ENCODE results near the gene PFN3.
"Not testable (repeated sequence)": the region's sequence is repeated elsewhere in the genome, so short reads cannot be mapped to it uniquely, and the experiment has no call there.

The PFN3 gene

DNA sequence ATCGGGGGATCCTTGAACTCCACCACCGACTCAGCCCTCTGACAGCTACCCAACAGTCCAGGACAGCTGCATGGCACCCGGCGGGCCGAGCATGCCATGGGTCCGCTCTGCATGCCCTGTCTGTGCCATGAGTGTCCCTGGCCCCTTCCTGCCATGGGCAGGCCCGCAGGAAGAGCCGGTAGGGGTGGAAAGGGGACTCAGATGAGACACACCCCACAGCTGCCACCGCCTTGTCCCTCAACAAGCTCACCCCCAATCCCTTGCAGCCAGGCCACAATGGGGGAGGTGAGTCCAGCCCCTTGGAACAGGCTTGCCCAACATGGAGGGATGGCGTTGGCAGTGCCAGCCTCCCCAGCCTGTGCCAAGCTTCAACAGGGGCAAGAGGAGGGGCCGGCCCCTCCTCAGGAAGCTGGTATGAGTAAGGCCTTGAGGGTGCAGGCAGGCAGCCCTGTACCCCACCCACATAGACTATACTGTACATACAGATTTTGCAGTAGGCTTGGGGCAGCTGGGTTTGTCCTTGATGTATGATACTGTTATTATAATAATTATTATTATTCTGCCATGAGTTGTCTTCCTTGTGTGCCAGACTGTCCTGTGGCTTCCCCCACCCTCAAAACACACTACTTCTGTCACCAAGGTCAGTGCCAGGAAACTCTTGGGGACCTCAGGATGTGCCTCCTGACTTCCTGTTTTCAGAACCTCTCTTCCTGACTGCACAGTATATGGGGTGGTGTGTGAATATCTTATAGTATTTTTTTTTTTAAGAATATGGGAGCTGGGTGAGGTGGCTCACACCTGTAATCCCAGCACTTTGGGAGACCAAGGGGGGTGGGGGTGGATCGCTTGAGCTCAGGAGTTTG lies 28.2 kb downstream of the PFN3 start:
- DNase-seq: no peak

DNA sequence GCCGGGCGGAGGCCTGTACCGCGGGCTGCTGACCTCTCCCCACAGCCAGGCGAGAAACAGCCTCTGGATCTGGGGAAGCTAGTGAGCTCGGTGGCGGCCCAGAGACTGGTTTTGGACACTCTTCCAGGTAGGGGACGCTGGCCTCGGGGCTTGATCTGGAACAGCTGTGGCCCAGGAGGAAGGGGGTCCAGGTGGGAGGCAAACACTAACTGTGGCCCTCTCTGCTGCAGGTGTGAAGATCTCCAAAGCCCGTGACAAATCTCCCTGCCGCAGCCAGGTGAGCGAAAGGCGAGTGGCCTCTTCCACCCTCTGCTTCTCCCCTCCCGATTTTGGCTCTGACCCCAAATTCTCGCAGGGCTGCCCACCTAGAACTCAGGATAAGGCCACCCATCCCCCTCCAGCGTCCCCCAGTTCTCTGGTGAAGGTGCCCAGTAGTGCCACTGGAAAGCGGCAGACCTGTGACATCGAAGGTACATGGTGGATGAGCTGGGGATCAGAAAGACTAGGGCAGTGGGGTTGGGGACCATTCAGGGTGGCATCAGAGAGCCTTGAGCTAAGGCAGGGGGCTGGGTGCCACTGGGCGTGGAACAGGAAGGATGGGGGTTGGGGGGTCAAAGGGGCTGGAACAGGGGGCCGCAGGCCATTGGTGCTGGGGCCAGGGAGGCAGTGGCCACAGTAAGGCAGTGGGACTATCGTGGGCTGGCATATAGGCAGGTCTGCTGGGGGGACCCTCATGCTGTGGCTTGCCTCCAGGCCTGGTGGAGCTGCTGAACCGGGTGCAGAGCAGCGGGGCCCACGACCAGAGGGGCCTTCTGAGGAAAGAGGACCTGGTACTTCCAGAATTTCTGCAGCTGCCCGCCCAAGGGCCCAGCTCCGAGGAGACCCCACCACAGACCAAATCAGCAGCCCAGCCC lies 29.1 kb downstream of the PFN3 start:
- DNase-seq: no peak

DNA sequence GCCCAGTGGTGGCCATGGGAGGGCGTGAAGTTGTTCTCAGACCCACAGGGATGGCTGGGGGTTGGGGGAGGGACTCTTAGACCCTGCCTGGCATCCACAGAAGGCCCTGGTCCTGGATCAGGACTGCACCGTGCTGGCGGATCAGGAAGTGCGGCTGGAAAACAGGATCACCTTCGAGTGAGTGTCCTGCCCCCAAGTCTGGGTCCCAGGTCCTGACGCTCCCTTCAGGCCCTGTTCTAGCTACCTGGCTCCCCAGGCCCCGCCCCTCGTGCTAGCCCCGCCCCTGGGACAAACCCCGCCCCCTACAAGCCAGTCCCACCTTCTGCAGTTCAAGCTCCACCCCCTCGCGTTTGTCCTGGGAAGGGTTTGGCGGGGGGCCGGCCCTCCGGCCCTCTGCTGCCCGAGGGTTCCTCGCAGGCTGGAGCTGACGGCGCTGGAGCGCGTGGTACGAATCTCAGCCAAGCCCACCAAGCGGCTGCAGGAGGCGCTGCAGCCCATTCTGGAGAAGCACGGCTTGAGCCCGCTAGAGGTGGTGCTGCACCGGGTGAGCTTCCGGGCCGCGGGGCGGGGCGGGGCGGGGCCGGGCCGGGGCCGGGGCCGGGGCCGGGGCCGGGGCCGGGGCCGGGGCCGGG lies 29.9 kb downstream of the PFN3 start:
- DNase-seq: peak; percentile 72

DNA sequence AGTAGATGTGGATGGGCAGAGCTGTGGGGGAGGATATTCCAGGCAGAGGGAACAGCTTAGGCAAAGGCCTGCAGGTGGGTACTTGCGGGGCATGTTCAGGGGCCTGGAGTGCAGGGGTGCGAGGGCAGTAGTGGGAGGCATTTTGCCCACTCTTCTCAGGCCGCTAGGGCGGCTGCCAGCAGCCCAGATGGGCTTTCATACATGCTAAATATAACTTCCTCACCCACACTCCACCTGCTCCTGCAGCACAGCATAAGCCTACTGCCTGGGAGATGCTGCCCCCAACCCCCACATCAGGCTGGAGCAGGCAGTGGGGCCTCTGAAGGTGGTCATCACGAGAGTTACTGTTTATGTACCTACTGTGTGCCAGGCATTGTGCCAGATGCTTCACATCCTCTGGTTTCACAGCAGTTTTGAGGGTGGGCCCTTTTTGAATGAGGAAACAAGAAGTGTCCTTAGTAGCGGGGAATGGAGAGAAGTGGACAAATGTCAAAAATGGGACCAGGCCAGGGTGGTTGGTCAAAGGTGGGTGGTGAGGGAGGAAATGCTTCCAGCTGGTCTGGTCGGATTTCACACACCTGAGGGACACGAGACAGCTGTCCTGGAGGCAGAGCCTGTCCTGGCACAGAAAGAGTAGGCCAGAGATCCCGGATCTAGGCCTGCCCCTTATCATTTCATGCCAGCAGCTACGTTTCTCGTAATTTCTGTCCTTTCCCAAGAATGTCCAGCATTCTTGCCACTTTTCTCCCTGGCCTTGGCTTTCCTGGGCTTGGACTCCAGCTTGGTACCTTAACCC lies 30.6 kb downstream of the PFN3 start:
- no peak for DNase-seq

DNA sequence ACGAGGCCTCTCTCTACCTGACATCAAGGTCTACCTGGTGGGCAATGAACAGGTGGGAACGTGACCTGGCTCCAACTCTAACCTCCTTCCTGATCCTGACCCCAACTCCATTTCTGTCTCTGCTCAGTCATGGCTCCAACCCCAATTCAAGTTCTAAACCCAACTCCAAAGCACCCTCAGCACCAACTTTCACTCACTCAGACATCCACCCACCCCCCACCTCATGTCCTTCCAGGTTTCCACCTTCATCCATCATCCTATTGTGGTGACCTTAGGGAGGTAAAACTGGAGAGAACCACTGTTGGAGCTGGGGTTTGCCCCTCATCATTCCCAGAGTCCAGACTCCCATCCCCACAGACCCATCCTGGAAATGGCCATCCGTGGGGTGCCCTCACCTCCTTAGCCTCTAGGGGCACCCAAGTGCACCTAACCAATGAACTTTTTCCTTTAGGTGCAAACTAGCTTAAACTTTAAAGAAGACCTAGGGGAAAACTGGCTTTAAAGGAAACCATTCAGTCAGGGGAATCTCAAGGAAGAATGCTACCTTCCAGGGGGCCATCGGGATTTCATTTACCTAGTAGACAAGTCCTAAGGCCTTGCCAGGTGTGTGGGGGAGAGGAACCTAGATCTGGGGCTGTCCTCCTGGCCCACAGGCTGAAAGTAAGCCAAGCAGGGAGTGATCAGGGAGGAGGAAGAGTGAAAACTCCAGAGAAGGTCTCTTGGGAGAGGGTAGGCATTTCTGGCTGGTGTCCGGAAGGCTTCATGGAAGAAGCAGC lies 31.4 kb downstream of the PFN3 start:
- no peak for DNase-seq

DNA sequence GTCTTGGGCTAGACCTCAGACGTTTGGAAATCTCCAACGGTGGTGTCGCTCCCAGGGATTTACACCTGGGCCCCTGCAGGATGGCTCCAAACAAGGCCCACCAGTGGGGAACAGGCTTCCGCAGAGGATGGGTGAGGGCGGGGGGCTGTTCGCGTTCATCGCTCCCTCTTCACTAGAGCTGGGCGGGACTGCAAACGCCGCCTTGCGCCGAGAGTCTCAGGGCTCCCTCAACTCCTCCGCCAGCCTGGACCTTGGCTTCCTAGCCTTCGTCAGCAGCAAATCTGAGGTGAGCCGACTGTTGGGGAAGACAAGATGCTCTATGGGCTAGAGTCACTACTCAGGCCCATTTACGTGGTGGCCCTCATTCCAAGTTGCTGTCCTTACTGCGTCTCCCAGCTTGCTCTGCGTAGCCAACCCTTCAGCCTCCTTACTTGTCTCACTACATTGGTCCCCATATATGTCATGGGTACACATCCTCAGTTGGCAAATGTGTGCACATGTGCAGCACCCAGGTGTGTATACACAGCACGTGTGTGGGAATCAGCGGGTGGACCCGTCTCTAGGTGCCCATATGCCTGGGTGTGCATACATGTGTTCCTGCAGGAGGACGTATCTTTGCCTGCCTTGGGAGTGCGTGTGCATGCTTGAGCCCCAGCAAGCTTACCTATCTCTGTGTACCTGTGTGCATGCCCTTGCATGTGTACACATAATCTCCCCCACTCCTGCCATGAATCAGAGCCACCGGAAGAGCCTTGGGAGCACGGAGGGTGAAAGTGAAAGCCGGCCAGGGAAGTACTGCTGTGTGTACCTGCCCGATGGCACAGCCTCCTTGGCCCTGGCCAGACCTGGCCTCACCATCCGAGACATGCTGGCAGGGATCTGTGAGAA lies 32.2 kb downstream of the PFN3 start:
- no peak for DNase-seq

DNA sequence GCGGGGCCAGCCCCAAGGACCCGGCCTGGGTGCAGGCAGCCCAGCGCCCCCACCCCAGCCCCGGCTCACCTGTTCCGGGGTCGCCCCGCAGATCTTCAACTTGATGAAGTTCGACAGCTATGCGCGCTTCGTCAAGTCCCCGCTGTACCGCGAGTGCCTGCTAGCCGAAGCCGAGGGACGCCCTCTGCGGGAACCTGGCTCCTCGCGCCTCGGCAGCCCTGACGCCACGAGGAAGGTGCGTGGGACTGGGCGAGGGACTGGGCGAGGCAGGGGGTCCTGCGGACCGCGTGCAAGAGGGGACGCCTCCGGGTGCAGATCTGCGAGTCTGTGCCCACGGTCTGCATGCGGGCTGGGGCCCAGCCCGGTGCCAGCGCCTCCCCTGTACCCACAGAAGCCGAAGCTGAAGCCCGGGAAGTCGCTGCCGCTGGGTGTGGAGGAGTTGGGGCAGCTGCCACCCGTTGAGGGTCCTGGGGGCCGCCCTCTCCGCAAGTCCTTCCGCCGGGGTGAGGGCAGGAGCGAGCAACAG lies 33.1 kb downstream of the PFN3 start:
- DNase-seq: no peak

DNA sequence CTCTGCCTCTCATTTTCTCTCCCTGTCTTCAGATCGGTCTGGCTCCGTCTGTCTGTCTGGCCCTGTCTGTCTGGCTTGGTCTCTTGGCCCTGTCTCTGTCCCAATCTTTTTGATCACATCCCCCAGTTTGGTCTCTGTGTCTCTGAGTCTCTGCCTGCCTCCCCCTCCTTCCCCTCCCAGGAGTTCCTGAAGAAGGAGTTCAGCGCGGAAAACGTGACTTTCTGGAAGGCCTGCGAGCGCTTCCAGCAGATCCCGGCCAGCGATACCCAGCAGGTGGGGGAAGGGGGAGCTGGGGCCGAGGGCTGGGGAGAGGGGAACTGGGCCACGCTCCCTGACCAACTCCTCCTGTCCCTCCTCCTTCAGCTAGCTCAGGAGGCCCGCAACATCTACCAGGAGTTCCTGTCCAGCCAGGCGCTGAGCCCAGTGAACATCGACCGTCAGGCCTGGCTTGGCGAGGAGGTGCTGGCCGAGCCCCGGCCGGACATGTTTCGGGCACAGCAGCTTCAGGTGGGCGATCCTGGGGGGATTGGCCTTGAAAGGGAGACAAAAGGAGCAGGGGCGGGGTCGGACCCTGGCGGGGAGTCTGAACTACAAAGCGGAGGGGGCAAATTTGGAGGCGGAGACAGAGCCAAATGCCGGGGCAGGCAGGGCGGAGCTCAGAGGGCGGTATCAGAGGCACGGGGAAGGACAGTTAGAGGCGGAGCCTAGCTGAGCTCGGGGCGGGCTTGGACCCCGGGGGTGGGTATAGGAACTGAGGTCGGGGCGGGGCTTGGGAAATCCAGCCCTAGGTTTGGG lies 33.7 kb downstream of the PFN3 start:
- DNase-seq: no peak

DNA sequence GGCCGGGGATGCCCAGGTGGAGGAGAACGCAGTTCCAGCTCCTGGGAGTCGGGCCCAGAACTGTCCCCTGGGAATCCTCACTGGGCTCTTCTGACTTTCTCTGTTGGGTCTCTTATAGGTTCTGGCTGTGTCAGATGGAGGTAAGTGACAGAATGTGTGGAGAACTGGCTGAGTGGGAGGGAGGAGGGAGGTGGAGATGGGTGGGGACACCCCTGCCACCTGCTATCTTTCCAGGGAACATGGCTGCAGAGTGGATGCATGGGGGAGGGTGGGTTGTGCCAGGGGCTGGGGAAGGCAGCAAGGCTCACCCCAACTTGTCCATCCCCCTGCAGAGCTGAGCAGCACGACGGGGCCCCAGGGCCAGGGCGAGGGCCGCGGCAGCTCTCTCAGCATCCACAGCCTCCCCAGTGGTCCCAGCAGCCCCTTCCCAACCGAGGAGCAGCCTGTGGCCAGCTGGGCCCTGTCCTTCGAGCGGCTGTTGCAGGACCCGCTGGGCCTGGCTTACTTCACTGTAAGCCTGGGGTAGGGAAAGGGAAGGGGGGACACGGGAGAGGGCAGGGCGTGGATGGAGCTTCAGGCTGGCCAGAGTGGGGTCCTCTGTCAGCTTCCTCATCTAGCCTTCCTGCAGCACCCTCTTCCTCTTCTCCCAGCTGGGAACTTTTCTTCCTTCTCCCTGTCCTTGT lies 34.5 kb downstream of the PFN3 start:
- DNase-seq: no peak

DNA sequence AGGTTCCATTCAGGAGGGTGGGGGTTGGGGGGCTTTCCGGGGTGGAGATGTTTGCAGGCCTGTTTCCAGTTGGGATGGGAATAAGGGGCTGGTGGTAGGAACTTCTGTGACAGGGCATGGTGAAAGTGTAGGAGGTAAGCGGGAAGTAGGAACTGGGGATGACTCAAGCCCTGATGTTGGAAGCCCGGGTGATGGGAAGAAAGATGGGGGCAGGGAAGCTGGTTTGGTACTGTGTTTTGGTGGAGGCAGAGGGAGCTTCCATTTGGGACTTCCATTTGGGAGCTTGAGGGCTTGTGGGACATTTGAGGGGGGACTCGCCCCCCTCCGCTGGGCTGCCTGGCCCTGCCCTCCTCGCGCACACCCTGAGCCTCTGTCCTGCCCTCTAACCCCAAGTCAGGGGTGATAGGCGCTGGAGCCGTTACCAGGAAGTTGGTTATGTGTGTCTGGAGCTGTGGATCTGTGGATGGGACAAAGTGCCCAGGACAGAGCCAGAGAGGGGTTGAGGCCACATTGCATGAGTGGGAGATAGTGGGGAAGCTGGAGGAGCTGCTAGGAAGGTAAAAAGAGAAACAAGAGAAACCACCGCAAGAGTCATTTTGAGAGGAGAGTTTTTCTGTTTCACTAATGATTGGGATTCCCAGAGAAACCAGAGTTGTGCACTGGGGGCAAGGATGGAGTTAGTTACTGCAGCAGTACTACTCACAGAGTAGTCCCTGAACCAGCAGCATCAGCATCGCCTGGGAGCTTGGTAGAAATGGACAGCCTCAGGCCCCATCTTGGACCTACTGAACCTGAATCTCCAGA lies 36.1 kb downstream of the PFN3 start:
- no peak for DNase-seq

DNA sequence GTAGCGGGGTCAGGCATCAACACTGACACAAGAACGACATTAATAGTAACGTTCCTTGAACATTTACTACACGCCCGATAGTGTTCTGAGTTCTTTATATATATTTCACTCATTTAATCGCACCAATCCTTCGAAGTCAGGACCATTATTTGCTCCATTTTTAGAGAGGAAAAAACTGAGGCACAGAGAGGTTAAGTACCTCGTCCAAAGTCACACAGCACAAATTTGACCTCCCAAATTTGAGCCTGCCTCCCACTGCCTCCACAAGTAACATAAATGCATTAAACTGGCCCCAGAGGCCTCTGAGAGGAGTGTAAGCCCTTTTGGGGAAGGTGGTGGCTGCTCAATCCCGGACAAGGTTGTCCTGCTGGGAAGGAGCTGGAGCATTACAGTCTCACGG lies 36.9 kb downstream of the PFN3 start:
- DNase-seq: no peak

DNA sequence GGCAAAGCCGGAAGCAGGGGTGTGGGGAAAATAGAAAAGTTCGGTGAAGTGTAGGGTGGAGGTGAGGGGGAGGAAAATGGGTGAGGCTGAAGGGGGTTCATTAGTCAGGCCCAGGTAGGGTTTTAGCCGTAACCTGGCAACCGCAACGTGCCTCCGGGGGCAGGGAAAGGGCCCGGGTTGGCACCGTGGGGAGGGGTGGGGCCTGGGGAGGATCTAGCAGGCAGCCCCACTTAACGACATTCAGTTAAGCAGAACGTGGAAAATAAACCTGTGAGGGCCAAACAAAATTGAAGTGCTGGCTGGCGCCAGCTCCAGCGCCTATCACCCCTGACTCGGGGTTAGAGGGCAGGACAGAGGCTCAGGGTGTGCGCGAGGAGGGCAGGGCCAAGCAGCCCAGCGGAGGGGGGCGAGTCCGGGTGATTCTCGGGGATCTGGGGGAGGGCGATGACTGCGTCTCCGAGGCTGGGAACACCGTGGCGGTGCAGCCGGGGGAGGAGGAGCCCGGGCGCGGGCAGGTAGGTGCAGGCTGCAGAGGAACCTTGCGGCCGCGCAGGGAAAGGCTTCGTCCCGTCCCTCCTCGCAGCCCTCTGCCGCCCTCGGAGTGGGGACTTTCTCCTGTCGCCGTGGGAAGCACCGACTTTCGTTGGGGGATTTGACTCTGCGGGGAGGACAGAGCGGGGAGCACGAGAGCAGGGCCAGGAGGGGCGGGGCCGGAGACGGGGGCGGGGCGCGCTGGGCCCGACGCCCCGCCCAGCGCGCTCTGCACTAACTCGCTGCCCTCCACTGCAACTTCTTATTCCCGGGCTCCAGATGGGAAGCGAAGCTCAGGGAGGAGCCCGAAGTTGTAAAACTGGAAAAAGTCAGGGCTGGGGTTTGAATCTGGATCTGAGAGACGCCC lies 37.6 kb downstream of the PFN3 start:
- no peak for DNase-seq

DNA sequence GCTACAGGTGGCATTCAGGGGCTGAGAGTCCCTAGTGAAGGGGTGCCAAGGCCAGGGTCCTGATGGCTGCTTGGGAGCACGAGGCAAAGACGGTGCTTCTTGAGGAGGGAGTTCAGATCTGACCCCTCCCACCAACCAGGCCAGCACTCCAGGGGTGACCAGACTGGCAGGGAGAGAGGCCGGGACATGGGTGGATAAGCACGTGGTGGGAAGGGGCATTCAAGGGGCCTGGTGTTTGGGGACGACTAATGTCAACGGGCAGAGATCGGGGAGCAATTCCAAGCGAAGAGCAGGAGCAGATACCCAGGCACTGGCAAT lies 38.2 kb downstream of the PFN3 start:
- no peak for DNase-seq

DNA sequence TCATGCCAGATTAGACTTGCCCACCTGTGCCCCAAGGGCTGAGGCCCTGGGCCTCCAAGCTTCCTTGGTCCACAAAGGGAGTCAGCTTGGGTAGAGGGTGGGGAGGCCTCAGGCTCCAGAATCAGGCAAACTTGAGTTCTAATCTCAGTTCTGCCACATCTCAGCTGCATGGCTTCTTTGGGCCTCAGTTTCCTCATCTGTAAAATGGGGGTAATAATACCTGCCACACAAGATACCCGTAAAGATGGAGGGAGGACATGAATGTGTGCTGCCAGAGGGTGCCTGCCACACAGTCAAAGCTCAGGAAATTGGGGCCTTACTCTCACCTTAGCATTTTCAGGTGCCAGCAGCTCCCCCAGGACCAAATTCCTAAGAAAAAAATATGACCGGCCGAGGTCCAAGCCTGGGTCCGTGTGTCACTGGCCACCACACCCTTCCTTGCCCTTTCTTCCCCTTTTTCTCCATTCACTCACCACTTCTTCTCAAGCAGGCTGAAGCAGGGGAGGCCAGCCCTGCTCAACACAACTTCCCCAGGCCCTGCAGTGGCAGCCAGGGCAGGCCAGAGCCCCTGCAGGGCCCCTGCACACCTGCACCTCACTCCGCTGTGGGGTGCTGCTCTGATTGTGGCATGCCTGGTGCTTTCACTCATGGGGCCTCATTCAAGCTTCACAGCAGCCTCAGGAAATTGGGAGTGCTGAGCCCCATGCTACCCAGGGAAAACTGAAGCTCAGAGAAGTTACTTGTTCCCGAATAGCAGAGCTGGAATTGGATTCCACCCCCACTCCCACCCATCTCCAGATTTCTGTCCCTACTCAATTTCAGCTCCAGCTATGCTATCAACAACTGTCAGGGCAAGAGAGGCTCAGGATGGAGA lies 38.8 kb downstream of the PFN3 start:
- no peak for DNase-seq

DNA sequence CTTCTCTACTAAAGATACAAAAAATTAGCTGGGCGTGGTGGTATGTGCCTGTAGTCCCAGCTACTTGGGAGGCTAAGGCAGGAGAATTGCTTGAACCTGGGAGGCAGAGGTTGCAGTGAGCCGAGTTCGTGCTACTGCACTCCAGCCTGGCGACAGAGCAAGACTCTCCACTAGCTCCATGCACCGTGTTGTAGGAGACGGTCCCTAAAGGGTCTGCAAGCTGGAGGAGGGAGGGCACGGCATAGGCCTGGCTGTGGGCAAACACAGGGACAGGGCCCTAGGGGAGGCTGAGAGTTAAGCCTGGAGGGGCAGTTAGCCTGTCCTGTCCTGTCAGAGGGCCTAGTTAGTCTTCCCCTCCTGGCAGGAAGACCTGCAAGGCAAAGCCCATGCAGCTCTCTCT lies 39.7 kb downstream of the PFN3 start:
- not testable (repeated sequence) for DNase-seq

DNA sequence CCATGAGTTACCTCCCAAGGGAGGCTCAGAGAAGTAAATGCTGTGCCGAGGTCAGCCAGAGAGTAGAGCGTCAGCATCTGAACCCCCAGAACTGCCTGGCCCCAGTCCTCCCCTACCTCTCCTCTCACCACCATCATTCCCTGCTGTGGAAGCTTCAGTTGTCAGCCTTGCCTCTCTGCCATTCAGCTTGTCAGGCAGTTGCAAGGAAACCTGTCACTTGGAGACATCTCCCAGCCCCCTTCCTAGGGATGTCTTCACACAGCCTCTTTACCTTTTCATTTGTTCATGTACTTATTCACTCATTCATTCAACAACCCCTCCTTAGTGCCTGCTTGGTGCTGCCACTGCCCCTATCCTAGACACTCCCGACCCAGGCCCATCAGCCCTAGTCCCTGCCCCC lies 40.6 kb downstream of the PFN3 start:
- no peak for DNase-seq
